Endodermal cell (in vitro differentiated cells): Measurements from ENCODE around the gene ZNF397. TPM values are rescaled to one million over a fixed set of nuclear protein-coding genes. Genes with fewer than 3 reads are reported as not detected.

Experiments used
- DNase-seq: peaks from one replicate; pipeline ENCODE4 v3.0.0-alpha.2; 2017
- H3K27ac ChIP-seq: 2 replicates; pipeline ENCODE4 v1.5.1; 2013; ENCODE audit warnings: mild to moderate bottlenecking, low read depth, low read length, moderate library complexity
- H3K27me3 ChIP-seq: 2 replicates; pipeline ENCODE4 v1.6.1; 2013; ENCODE audit warnings: mild to moderate bottlenecking, low read length, moderate library complexity; ENCODE audit not compliant: insufficient read depth, control insufficient read depth, poor library complexity, severe bottlenecking
- H3K36me3 ChIP-seq: 2 replicates; pipeline ENCODE4 v1.7.0; 2013; ENCODE audit warnings: mild to moderate bottlenecking, low read length, moderate library complexity; ENCODE audit not compliant: control insufficient read depth, insufficient read depth
- H3K4me1 ChIP-seq: one replicate; pipeline ENCODE4 v1.7.0; 2013; ENCODE audit warnings: low read length; ENCODE audit not compliant: control insufficient read depth, insufficient read depth
- H3K4me3 ChIP-seq: 2 replicates; pipeline ENCODE4 v1.5.1; 2013; ENCODE audit warnings: mild to moderate bottlenecking, low read length, moderate library complexity
- H3K9ac ChIP-seq: 2 replicates; pipeline ENCODE4 v1.6.1; 2013; ENCODE audit warnings: mild to moderate bottlenecking, low read length, moderate library complexity; ENCODE audit not compliant: poor library complexity, severe bottlenecking; ENCODE audit errors: extremely low read depth
- H3K9me3 ChIP-seq: 2 replicates; pipeline ENCODE4 v1.6.1; 2013; ENCODE audit warnings: mild to moderate bottlenecking, low read length, moderate library complexity; ENCODE audit not compliant: control insufficient read depth
- H3K27ac Mint-ChIP-seq: 2 replicates; pipeline ENCODE4 v1.8.0; 2020; ENCODE audit warnings: mixed read lengths
- H3K27me3 Mint-ChIP-seq: 2 replicates; pipeline ENCODE4 v1.8.0; 2021; ENCODE audit warnings: mild to moderate bottlenecking, mixed read lengths; ENCODE audit not compliant: insufficient read depth
- H3K36me3 Mint-ChIP-seq: 2 replicates; pipeline ENCODE4 v1.8.0; 2020; ENCODE audit warnings: low read depth, mixed read lengths
- H3K4me1 Mint-ChIP-seq: 2 replicates; pipeline ENCODE4 v1.8.0; 2020; ENCODE audit warnings: mixed read lengths
- H3K4me3 Mint-ChIP-seq: 2 replicates; pipeline ENCODE4 v1.8.0; 2020; ENCODE audit warnings: mild to moderate bottlenecking, moderate library complexity, mixed read lengths
- H3K9me3 Mint-ChIP-seq: 2 replicates; pipeline ENCODE4 v1.8.0; 2020; ENCODE audit warnings: mild to moderate bottlenecking, mixed read lengths
- WGBS, 2 experiments: methylation state at CpG; one replicate each; pipeline versions ENCODE4 v1.1.5 to v1.1.7; 2013; ENCODE audit warnings: missing lambda C conversion rate in 2 of 2, mixed read lengths in 1 of 2; ENCODE audit not compliant: insufficient coverage in 1 of 2, insufficient read length in 1 of 2; 5-methylcytosine and 5-hydroxymethylcytosine counted together
- total RNA-seq, 2 donors: library from RNA; stranded (reverse); fragmentation: NEBNext Ultra II Directional in 1 of 2; extraction: Animal tissue kit (Norgen Biotek cat#: 25700) in 1 of 2; gene quantifications; 2 replicates in 1 of 2; 3 replicates in 1 of 2; pipeline ENCODE4 v1.2.1, GENCODE V29; 2021
- TF ChIP-seq, protein P1 (sequence below): fragments of 200-600 bp; sonication (generic); conservative IDR thresholded peaks from 2 replicates; pipeline ENCODE4 v1.5.0; 2021; ENCODE audit warnings: antibody characterized with exemption, mild to moderate bottlenecking

Gene ZNF397
- total RNA-seq, 2 donors from 2014 or later: 44.1 to 64.6 TPM

DNA sequence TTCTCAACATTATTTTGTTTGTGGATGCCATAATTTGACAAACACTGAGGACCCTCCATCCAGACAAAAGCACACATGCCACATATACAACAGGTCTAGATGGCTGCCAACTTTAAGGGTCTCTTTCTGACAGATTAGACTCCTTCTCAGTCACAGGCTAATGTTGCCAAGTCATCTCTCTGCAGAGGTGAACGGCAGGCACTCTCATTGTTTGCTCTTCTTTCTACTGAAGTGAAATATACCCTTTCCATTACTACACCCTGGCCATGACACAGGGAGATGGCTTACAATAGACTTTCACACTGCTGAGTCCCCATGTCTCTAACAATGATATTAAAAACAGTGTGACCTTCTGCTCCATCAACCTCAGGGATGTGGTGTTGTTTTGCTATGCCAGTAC is 47.5 kb upstream of the ZNF397 start:
- 63 to 90% methylated on average over 1 of the region's 1 CpG for WGBS, 2 experiments
- H3K4me1 ChIP-seq: no peaks in the 10 kb centered on the region
- Mint-ChIP-seq H3K4me1 (peaks cover 18% of the 10 kb centered on the region), H3K4me3 (no peak overlapping the region), H3K36me3 (no peaks in the 10 kb centered on the region), H3K27me3 (no peaks in the 10 kb centered on the region), H3K27ac (no peak overlapping the region), H3K9me3 (no peaks in the 10 kb centered on the region)
- no peak for DNase-seq
- no peak overlapping the region for H3K9ac ChIP-seq
- no peaks in the 10 kb centered on the region for H3K36me3 ChIP-seq
- no peaks in the 10 kb centered on the region for H3K27me3 ChIP-seq
- no peak overlapping the region for H3K27ac ChIP-seq
- H3K9me3 ChIP-seq: no peaks in the 10 kb centered on the region
- TF ChIP-seq, protein P1, sequence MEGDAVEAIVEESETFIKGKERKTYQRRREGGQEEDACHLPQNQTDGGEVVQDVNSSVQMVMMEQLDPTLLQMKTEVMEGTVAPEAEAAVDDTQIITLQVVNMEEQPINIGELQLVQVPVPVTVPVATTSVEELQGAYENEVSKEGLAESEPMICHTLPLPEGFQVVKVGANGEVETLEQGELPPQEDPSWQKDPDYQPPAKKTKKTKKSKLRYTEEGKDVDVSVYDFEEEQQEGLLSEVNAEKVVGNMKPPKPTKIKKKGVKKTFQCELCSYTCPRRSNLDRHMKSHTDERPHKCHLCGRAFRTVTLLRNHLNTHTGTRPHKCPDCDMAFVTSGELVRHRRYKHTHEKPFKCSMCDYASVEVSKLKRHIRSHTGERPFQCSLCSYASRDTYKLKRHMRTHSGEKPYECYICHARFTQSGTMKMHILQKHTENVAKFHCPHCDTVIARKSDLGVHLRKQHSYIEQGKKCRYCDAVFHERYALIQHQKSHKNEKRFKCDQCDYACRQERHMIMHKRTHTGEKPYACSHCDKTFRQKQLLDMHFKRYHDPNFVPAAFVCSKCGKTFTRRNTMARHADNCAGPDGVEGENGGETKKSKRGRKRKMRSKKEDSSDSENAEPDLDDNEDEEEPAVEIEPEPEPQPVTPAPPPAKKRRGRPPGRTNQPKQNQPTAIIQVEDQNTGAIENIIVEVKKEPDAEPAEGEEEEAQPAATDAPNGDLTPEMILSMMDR: no peak
- H3K4me3 ChIP-seq: no peak overlapping the region

DNA sequence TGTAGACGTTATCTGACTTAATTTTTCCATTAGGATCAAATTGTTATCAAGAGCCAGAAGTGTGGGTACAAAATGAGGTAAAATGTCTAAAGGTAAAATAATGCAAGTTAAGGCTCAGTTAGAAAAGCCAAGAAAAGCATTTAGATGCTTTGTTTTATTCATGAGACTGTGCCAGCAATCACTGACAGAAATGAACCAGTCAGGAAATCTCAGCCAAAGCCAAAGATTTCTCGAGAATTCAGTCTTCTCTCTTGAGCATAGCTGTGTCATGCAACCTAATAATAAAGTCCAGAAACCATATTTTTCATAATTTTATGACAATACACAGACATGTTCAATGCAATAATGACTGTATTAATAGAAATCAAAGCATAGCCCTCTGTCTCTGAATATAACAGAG is 43.5 kb upstream of the ZNF397 start:
- no peaks in the 10 kb centered on the region for H3K36me3 Mint-ChIP-seq
- H3K27ac Mint-ChIP-seq: no peak overlapping the region
- DNase-seq: no peak
- H3K9me3 ChIP-seq: no peaks in the 10 kb centered on the region
- H3K27me3 ChIP-seq: no peaks in the 10 kb centered on the region
- H3K4me3 Mint-ChIP-seq: no peak overlapping the region
- H3K9ac ChIP-seq: no peak overlapping the region
- no peaks in the 10 kb centered on the region for H3K4me1 ChIP-seq
- TF ChIP-seq, protein P1: no peak
- WGBS, 2 experiments: 84 to 100% methylated on average over 1 to 2 of the region's 2 CpGs
- no peak overlapping the region for H3K4me3 ChIP-seq
- peaks cover 4% of the 10 kb centered on the region for H3K4me1 Mint-ChIP-seq
- H3K27me3 Mint-ChIP-seq: no peaks in the 10 kb centered on the region
- no peaks in the 10 kb centered on the region for H3K9me3 Mint-ChIP-seq
- H3K27ac ChIP-seq: no peak overlapping the region
- H3K36me3 ChIP-seq: no peaks in the 10 kb centered on the region

DNA sequence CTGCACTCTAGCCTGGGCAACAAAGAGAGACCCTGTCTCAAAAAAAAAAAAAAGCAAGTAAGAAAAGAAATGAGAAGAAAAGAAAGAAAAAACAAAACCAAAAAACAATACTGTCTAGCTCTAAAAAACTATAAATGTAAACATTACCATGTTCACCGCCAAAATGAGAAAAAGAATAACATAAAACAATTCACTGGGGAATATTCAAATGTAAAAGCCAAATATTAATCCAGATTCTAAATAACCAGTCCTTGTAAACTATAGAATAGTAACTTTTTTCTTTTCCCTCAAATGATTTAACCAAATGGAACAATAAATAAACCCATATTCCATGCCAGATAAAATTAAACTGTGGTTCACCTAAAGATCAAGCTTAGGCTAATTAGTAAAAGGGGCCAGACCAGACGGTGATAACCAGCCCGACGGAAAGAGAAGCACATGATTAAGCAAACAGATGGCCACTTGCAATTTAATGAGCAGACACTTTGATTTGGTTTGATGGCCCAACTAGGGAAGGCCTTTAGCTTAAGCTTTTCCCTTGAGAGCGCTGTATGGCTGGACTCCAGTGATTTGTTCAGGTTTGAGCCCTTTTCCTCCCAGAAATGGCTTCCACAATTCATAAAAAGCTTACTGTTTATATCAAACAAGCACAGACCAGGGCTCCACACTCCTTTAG is 39.4 kb upstream of the ZNF397 start:
- TF ChIP-seq, protein P1: no peak
- H3K4me1 Mint-ChIP-seq: no peaks in the 10 kb centered on the region
- Histone ChIP-seq H3K4me1 (no peaks in the 10 kb centered on the region), H3K4me3 (no peak overlapping the region), H3K9ac (no peak overlapping the region), H3K27ac (no peak overlapping the region), H3K9me3 (peaks cover 13% of the 10 kb centered on the region), H3K27me3 (no peaks in the 10 kb centered on the region), H3K36me3 (no peaks in the 10 kb centered on the region)
- no peak for DNase-seq
- H3K9me3 Mint-ChIP-seq: peaks cover 18% of the 10 kb centered on the region
- H3K27ac Mint-ChIP-seq: no peak overlapping the region
- WGBS, 2 experiments: 91 to 94% methylated on average over 4 to 5 of the region's 5 CpGs
- peaks cover 12% of the 10 kb centered on the region for H3K36me3 Mint-ChIP-seq
- H3K27me3 Mint-ChIP-seq: no peaks in the 10 kb centered on the region
- H3K4me3 Mint-ChIP-seq: no peak overlapping the region
